OCI-M2 (cell line): ENCODE results near the gene RAB33A.

Experiments used
- DNase-seq: peaks from one replicate; lab custom pipeline; 2025; ENCODE audit not compliant: unreplicated experiment; lab: John Stamatoyannopoulos, UW

RAB33A gene

DNA sequence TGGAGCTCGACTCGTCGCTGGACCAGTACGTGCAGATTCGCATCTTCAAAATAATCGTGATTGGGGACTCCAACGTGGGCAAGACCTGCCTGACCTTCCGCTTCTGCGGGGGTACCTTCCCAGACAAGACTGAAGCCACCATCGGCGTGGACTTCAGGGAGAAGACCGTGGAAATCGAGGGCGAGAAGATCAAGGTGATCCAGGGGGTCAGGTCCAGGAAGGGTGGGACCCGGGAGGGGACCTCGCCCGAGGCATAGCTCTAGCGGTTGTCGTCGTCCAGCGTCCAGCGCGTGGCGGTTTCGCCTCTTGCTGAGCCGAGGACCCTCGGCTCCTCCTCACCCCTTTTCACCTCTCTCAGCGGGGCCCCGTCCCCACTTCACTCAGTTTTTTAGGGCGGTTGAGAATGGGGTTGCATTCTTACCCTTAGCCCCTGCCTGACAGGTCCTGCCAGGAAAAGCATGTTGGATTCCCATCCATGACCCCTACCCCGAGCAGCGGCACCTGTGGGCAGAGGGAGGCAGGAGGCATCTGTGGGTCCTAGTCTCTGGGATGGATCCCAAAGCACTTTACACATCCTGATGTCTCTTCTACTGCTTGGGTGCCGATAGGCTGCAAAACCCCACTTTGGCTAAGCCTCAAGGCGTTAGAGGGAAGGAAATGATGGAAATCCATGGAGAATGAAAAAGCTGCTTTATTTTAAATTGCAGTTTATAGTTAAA is 524 bp downstream of the RAB33A start:
- no peak for DNase-seq

DNA sequence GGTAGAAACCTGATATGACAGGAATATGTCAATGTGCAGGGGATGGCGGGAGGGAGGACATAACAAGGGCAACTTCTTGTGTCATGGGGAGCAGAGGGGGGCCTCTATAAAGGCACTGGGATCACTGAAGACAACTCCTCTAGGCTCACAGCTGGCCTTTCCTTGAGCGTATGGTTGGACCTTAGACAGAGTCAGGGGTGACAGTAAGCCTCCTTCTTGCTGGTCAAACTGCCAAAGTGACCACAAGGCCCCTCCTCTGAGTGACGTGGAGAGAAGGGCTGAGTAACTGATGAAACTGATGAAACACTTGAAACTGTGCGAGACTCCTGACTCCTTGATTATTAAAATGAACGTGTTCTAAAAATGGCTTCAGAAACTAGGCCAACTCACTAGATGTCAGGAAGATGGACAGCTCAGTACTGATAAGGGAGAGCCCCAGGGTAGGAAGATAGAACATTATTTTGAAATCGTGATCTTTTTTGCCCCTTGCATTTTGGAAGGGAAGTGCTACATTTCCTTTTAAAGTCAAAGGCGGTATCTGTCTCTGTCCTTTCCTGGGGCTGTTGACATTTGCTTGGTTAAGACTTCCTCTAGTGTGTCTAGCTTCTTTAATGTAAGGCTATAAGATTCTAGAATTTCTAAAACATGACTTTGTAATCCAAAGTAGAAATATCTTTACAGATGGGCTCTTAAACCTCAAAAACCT is 1.6 kb downstream of the RAB33A start:
- DNase-seq = no peak

DNA sequence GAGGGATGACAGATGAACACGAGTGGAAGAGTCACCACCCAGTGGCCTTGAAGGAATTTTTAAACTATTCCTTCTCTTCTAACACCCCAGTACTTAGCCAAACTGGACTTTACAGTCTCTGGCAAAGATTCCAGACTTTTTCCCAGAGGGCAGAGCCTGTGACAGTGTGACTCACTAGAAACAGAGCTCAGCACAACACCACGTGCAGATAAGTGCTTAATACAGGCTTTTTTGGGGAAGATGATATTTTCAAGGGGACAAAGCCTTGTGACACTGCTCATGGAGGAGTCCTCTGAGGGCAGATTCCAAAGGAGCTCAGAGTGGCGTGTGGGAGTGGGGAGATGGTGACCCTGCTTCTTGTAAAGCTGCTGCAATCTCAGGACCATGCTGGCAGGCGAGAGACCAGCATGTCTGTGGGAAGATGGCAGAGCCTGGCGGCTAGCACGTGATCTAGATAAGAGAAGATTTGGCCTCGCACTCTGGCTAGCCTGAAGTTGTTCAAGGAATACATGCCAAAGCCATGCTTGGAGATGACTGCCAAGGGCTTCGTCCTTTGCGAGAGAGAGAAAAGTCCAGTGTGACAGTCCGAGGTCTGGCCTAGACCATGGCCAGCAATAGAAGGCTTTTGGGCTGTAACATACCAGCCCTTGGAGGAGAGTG is 2.4 kb downstream of the RAB33A start:
- no peak for DNase-seq

DNA sequence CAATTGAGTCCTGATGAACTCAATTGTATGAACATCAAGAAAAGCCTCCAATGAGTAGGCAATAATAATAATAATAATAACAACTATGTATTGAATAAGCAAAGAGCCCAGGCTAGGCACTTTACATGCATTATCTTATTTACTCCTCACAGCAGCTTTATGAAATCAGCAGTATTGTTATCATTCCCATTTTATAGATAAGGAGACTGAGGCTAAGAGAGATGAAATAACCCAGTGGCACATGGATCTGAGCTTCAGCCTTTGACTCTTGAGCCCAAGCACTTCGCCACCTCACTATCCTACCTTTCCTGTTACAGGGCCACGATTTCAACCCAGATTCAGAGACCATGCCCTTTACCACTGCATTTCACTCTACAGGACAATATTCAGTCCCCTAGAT is 3.2 kb downstream of the RAB33A start:
- DNase-seq = no peak

DNA sequence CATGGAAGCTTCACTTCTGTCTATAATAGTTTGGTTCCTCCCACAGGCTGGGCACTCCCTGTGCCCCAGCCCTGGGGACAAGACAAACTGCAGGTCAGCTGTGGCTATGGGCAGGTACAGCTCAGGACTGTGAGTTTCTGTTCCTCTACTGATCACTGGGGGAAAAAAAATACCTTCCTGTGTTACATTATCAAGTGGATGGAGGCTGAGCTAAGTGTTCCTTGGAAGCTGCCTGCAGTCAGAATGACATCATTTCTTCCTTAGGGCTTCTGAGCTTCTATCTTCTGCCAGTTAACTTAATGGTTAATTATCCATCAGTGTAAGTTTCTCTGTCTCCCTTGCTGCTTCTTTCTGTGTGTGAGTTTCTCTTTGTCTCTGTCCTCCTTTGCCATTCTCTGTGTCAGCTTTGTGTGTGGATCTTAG is 4.6 kb downstream of the RAB33A start:
- DNase-seq = no peak

DNA sequence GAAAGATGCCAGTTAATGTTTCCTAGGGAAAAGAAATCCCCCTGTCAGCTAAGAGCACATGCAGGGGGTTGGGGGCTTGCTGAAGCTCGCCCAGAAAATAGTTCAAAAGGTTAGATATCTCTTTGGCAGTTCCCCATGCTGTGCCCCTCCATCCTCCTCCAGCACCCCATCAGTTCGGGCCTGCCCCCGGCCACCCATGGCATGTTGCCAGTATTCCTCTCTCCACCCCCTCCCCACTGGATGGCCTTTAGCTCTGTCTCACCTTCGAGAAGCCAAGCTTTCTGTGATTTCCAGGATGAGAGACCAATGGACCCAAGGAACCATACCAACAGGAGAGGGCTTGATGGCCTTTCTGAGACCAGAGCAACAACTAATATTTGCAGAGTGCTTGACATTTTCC is 5.2 kb downstream of the RAB33A start:
- no peak for DNase-seq

DNA sequence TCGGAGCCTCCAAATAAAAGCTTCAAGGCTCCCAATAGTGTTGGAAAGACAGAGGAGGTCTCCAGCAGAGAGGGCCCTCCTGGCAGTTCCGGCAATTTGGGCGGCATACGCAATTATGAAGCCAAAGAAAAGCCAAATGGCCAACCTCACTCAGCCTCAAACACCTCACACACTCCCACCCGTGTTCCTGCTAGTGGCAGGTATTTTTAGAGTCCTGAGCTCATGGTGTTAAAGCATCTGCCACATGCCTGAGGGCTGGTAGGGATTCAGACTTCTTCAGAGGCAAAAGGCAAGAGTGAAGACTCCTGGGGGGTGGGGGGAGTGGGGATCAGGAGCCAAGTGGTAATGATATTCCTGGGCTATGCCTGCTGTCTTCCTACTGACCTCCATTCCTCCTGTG is 7.4 kb downstream of the RAB33A start:
- DNase-seq = no peak

DNA sequence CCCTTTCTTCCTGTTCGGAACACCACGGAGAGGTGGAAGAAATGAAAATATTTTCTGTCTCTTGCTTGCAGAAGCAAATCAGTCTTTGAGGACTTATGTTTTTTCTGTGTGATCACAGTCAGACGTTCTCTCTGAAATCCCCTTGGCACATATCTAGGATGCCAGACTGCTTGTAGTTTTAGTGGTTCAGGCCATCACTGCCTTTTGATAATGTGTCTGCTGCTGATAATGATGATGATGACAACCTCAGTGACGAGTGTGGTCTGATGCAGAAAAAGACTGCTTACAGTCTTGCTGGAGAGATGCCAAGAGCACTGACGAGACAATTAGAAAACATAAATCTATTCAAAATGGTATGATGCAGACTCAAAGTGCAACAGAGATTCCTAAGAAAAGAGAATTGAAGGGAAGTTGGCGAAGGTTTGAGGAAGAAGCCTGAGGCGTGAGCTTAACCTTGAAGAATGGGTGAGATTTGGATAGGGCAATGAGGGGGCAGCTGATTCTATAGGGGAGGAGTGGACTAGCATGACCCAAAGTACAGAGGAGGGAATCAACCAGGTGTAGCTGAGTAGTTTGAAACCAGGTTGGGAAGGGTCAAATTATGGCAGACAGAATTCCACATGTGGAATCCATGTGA is 7.9 kb downstream of the RAB33A start:
- peak; percentile 6 for DNase-seq

DNA sequence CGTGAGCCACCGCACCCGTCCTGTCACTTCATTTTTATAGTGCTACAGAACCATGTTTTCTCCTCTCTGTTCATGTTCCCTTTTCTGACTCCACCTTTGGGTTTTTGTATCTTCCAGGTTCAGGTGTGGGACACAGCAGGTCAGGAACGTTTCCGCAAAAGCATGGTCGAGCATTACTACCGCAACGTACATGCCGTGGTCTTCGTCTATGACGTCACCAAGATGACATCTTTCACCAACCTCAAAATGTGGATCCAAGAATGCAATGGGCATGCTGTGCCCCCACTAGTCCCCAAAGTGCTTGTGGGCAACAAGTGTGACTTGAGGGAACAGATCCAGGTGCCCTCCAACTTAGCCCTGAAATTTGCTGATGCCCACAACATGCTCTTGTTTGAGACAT is 12.4 kb downstream of the RAB33A start:
- no peak for DNase-seq

DNA sequence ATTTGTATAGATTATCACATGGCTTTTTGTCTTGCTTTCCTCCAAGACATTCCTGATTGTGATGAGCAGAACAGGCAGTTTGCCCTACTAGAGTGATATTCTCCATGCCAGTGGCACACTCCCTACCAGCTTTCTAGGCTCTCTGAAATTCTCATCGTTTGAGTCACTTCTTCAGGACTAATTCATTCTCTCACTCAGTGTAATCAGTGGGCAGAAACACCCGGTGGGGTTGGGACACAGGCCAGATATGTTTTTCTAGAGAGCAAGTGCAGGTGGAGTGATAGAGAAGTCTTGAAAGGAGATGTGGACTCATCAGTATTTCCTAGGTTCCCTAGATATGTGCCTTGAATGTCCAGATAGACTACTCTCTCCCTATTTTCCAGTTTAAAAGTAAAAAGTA is 13.1 kb downstream of the RAB33A start:
- DNase-seq = no peak

DNA sequence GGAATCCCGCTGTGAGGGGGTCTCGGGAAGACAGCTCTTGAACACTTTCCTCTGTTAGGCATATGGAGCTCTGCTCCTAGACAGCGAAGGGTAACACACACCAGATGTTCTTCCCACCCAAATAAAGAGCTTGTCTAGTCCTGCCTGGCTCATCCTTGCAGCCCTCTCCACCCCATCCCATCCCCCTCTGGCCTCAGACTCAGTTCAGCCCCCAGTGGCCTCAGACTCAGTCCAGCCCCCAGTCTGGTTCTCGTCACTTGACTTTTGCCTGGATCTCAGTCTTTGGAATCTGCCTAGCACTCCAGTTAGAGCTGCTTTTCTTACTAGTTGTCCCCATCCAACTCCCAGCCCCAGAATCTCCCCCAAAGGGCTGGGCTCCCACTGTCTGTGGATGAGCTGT is 14.9 kb downstream of the RAB33A start:
- DNase-seq = no peak

DNA sequence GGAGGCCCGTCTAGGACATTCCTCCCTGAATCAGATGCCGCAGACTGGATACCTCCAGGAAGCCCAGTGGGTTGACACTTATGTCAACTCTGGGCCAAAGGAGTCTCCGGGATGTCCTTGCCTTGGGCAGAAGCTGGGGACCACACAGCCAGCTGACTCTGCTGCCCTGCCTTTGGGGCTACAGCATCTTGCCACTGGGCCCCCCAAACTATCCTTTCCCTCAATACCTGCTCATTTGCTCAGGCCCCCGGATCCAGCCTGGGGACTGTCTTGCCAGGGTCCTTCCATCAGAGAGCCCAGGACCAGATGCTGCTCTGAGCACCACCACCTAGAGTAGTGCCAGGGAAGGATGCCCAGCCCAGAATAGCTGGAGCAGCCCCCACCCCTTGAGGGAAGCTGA is 19.0 kb downstream of the RAB33A start:
- no peak for DNase-seq

DNA sequence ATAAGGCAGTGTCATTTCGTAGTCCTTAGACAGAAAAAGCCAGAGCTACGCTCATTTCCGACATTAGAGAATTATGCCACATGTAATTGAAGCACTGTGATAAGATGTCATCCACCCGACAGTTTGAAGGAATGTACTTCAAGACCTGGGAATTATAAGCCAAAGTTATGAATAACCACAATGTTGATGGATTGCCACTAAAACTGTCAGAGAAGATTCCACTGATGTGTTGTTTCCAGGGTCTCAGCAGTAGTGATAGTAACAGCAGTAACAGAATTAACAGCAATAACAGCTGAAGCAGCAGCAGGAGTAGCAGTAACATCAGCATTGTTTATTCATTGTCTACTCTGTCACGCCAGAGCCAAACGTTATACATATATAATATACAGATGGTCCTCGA is 24.7 kb downstream of the RAB33A start:
- no peak for DNase-seq

DNA sequence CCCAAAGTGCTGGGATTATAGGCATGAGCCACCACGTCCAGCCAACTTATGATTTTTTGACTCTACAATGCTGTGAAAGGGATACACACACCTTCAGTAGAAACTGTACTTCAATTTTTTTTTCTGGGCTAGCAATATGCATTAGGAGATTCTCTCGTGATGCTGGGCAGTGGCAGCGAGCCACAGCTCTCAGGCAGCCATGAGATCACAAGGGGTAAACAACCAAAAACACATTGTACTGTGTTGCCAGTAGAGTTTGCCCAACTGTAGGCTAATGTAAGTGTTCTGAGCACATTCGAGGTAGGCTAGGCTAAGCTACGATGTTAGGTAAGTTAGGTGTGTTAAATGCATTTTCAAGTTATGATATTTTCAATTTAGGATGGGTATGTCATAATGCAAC is 25.7 kb downstream of the RAB33A start:
- no peak for DNase-seq

DNA sequence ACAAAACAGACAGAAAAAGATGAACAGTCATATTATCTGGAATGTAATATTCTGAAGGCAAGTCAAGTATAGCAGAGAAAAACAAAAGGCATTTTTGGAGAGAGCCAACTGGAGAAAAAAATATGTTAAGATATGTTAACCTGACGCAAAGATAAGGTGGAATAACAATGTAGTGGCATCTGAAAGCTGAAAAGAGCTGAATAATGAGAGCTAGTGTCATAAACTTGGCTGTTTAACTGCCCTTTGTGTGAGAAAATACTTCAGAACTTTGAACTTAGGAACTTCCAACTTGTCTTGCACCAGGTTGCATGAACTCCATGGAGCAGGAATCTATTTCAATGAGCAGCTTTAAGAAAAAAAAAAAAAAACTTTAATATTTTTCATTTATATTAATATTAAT is 32.9 kb downstream of the RAB33A start:
- DNase-seq = no peak

DNA sequence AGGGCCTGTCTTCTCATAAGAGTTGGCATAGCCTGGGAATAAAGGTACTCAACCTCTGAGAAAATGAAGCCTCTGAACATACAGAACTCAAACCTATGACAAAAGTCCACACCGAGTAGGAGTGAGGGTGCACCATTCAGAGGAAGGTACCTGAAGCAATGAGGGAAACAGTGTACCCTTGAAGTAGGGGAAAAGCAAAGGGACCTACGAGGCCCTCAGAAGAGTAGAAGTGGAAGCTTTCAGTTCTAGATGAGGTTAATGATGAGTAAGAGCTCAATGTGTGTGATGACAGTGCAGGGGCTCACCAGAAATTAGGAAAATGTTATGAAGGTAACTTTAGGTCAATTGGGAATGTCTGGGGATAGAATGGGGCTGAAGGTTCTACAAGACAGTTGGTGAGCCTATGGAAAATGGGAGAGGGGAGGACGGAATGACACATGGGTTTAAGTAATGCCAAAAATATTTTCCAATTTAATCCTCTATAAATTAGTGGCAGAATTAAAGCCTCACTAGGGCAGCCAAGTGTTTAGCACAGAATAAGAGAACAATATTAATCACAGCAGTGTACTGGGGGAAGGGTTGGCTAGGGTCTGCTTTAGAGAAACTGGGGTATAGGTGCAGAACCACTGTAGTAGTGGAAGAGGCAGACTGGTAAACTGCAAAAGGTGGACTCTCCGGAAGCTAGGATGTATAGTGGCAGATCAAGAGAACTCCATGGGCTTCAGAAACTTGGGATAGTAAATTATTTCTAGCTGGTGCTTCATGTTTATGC is 39.8 kb downstream of the RAB33A start:
- DNase-seq = no peak

DNA sequence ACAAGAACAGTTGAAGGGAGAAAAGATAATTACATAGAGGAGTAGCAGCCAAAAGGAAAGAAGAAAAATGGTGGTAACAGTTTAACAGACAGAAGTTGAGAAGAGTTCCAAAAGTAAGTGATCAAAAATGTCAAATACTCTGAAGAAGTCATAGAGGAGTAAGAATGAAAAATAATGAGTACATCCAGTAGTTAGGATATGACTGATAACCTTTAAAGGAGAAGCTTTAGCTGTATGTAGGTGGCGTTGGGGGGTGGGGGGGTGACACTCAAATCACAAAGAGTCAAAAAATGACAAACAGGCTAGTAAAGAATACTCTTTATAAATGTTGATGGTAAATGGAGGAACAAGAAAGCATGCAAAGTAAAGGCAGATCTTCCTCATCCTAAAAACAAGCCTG is 40.6 kb downstream of the RAB33A start:
- no peak for DNase-seq

DNA sequence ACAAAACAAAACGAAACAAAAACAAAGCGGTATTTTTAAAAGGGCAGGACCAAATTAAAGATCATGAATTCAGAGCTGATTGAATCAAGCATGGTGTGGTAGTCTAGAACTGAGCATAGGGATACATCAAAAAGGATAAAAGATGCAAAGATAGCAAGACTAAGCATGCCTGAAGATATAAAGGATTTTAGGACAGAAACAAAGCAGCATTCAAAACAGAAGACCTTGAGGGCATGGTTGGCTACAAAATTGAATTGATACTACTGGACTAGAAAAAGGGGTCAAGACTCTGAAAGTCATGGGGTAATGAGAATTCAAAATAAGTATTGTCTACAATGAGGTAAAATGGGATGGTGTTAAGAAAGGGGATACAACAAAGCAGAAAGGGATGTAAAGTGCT is 41.6 kb downstream of the RAB33A start:
- DNase-seq = no peak

DNA sequence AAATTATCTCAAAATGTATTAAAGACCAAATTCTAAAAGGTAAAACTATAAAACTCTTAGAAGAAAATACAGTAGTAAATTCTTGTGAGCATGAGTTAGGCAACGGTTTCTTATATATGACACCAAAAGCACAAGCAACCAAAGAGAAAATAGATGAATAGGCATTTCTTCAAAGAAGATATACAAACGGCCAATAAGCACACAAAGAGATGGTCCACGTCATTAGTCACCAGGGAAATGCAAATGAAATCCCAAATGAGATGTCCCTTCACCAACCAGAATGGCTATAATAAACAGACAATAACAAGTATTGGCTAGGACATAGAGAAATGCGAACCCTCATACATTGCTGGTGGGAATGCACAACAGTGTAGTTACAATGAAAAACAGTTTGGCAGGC is 44.6 kb downstream of the RAB33A start:
- DNase-seq = no peak

DNA sequence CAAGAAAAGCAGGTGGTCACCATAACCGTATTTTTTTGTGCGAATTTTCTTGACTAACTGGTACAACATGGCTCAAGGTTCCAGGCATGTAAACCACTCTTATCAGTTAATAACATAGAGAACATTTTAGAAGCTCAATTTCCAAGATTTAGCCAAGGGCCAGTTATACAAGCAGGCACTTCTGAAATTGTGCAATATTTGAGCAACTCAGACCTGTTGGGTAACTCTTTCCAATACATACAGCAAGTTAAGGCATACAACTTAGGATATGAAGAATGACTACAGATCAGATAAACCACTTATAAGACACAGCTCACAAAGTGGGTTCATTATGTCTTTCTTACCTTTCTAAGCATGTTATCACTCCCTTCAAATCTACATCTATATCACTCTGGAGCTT is 53.0 kb downstream of the RAB33A start:
- no peak for DNase-seq

DNA sequence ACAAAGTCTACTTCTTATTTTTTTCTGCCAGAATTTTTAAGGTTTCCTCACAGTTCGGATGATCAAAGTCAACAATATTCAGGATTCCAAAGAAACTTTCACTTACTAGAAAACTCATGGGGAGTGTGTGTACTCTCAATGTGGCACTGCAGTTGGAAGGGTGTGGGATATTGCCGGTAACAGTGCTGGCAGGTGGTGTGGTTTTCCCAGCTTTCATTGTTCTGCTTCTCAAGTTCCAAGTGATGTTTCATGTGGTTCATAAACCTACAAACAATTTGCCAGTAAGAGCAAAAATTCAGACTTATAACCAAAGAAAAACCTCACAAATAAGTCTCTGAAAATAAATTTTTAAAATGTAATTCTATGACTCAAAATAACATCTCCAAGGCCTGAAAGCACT is 57.1 kb downstream of the RAB33A start:
- DNase-seq = no peak
